EL (cell line): ENCODE data around the gene PPM1H.
"Not testable (repeated sequence)": the region's sequence is repeated elsewhere in the genome, so short reads cannot be mapped to it uniquely, and the experiment has no call there.

Experiments used
- DNase-seq: peaks from one replicate; pipeline ENCODE4 v3.0.0-alpha.2; 2016

The PPM1H gene

DNA sequence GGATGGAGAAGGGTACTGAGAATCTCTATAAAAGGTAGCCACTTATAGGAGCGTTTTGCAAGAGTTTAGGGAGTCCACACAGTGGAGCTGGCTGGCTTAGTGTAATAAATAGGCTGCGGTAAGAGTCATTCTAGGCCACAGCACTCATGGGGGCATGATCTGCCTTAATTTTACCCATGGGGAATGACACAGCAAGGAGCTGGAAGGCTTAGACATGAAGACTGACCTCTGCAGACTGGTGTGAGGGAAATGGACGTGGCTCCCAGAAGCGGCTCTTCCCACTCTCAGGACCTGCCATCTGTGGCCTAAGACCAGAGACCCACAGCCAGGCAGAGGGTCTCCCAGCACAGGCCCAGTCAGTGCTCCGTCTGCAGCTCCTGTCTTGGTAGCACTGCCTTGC, 173.3 kb downstream of the PPM1H start:
- DNase-seq = no peak

- DNase-seq = no peak
Measured at GRCh38 chr12:62760779-62761178, 174.2 kb downstream of the PPM1H start.

- DNase-seq = not testable (repeated sequence)
Measured at GRCh38 chr12:62760341-62760740, 174.6 kb downstream of the PPM1H start.

DNA sequence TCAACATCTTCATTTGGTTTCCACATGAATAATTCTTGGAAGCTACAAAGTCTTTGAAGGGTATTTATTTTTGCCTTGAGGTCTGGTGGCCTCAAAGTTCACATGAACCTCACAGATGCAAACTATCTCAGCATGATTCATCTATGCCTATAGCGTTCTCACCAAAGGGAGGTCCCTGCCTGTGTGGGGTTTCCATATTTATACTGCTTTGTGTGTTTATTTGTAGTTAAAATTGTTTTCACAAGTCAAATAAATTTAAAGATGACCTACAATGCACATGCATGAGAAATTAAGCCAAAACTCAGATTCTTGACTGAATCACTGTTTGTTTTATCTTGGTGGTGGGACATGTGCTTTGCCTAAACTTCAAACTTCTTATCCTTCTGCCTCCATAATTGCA, 176.7 kb downstream of the PPM1H start:
- DNase-seq = peak; percentile 74

GRCh38 chr12:62757048-62757447, 177.9 kb downstream of the PPM1H start:
- DNase-seq = no peak

DNA sequence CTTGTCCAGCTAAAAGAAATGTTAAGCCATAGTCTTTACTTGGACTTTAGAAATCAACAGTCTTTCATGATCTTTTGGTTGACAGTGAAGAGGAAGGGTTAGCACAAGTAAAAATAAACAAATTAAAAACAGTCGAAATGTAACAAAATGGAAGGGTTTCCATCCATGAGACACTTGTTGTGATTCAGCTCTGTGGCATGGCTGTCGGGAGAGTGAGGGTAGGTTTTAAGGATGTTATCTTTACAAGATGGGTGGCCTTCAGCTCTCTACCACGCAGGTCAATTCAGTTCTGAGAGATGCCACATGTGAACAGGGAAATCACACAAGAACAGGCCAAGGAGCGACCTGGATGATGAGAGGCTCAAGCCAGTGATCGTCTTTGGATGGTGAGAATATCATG, 180.2 kb downstream of the PPM1H start:
- DNase-seq = no peak

GRCh38 chr12:62751810-62752155, 183.2 kb downstream of the PPM1H start:
- DNase-seq = no peak

- no peak for DNase-seq
Measured at GRCh38 chr12:62750941-62751809, 183.8 kb downstream of the PPM1H start.

DNA sequence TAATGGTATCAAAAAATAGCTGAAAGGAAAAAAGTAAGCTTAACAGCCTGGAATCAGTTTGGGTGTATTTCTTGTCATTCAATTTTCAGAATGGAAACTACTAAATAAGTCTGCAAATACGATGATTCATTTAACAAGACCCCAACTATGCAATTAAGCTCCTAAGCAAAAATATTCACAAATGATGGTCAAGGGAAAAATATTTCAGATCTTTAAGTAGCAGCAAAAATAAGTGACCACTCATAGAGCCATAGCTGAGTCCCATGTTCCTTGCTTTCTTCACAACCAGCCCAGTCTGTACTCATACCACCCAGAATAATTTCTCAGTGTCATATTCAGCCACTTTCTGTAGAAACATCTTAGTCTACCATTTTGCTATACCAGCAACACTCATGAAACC, 185.4 kb downstream of the PPM1H start:
- DNase-seq = peak; percentile 37

DNA sequence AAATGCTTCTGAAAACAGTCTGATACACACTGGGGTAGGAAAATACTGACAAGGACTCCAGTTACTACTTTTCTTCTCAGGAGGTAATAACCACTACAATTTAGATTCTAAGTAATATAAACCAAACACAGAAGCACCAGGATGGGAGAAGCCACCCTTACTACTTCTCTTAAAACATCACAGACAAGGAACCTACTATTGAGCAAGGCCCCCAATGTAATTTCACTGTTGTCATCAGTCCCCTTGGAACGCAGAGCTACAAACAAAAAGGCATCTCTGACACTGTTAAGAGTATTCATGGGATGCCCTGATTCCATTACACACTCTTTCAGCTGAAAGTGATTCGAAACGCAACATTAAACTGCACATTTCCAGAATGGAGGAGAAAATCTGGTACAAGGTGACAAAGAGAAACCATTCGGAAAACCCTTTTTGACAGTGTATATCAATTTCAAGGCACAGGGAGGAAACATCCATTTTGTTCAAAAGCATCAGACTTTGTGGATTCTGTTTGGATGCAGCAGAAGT, 185.9 kb downstream of the PPM1H start:
- no peak for DNase-seq

DNA sequence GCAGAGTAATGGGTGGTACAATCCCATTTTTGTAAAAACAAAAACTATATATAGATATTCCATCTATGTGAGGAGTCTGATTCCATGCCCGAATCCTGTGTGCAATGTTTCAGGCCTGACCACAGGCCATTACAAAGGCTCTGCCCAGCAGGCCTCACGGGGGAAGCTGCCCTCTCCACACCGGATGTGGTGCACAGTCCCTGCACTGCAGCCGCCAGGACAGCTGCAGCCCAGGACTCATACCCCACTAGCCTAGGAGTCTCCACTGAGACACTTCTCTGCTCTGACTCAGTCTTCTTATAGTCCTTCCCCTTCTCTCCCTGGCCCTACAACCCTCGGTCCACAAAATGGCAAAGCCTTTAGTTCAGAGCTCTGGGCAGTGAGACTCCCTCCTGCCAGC, 190.4 kb downstream of the PPM1H start:
- peak; percentile 84 for DNase-seq

DNA sequence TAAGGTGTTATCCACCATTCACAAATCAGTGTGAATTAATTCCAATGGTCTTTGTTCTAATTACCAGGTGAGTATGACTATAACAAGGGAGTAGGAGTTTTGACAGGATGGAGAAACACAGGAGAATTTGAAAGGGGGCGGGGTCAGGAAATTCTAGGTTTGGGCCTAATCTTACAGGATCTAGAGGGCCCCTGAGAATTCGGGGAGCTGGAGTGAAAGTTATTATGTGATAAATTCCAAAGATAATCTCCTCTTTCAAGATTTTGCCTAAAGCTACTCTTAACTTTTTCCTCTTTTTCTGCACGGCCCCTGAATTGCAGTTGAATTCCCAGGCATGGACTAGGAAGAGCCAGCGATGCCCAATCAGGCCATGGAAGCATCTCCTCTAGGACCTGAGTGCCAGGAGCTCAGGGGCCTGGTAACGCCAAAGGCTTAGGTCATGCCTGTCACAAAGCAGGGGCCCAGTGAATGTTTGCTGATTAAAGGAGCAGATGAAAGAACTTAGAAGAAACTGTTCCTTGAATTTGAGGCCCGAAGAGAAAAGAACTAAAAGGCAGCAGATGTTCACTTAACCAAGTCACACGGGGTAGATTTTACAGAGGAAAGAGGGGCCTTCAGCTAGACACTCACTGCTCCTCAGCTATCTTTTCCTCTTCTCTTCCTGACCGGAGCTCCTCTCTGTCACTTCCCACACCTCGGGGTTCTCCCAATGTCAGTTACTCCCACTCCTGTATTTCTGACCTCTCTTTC, 195.5 kb downstream of the PPM1H start:
- DNase-seq = no peak

- DNase-seq = no peak
Measured at GRCh38 chr12:62738616-62739015, 196.3 kb downstream of the PPM1H start.

GRCh38 chr12:62738105-62738504, 196.8 kb downstream of the PPM1H start:
- DNase-seq = no peak

DNA sequence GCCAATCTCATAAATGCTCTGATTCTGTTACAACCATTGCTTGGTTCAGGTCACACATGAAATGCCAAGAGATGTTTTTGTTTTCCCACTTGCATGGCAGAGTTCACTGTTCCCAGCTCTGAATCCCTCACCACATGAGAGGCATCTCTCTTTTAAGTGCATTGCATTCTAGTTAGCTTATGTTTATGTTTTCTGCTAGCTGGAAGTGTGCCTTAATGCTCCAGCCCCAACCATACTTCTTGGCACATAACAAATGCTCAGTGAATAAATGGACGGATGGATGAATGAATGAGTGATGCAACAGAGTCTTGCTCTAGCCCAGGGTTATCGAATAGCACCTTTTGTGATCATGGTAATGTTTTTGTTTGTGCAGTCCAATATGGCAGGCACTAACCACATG, 197.3 kb downstream of the PPM1H start:
- DNase-seq = no peak

GRCh38 chr12:62737188-62737587, 197.8 kb downstream of the PPM1H start:
- DNase-seq = no peak

DNA sequence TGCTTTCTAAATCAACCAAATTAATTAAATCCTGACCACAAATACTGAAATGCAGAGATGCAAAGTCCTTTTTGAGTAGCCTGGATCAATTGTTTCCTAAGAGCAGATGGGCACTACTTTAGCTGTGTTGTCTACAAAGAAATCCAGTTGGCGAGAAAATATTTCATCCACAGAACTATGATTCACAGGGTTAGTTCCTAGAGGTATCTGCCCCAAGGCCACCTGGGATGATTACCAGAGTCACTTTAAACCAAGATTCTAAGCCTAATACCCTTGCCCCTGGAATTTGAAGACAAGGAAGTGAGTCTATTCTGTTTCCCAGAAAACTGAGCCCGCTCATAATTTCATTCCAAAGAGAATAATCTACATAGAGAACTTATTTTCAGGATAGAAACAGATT, 198.4 kb downstream of the PPM1H start:
- DNase-seq = peak; percentile 37

DNA sequence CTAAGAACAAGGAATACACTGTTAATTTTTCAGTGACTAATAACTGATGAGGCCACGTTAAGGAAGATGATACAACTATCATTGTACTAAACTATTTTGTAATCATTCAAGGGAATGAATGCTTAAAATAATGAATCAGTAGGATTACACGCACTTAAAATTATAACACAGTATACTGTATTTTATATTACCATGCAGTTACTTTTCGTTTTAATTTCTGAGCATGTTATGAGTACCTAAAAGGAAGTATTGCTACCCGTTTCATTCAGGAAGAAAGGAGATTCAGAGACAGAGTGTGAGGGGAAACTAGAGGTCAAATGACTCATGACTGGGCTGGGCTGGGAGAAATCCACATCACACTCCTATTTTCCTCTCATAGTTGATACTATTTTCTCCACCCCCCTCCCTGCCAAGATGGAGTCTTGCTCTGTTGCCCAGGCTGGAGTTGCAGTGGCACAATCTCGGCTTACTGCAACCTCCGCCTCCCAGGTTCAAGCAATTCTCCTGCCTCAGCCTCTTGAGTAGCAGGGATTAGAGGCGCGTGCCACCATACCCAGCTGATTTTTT, 202.0 kb downstream of the PPM1H start:
- DNase-seq = peak; percentile 82

- peak; percentile 61 for DNase-seq
Measured at GRCh38 chr12:62731055-62731820, 203.7 kb downstream of the PPM1H start.

- peak; percentile 68 for DNase-seq
Measured at GRCh38 chr12:62730649-62731048, 204.3 kb downstream of the PPM1H start.

DNA sequence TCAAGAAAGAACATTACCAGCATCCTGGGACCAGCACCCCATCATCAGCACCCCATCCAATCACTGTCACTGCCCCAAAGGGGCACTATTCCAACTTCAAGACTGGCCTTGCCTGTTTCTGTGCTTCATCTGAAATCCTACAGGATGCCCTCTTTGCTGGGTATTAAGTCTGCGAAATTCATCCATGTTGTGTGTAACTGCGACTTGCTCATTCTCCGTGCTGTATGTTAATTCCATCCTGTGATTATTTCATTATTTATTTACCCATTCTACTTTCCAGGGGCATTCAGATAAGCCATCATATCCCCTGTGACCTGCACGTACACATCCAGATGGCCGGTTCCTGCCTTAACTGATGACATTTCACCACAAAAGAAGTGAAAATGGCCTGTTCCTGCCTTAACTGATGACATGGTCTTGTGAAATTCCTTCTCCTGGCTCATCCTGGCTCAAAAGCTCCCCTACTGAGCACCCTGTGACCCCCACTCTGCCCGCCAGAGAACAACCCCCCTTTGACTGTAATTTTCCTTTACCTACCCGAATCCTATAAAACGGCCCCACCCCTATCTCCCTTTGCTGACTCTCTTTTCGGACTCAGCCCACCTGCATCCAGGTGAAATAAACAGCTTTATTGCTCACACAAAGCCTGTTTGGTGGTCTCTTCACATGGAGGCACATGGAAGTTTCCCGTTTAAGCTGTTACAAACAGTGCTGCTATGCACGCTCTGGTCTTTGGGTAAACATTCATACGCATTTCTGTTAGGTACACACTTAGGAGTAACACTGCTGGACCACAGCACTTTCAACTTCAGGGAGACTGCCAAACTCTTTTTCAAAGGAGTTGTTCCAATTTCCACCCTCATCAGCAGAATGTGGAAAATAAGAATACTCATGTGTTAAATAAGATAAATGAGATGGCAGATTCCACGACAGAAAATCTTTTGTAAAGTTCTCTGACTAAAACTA, 205.1 kb downstream of the PPM1H start:
- DNase-seq = not testable (repeated sequence)

DNA sequence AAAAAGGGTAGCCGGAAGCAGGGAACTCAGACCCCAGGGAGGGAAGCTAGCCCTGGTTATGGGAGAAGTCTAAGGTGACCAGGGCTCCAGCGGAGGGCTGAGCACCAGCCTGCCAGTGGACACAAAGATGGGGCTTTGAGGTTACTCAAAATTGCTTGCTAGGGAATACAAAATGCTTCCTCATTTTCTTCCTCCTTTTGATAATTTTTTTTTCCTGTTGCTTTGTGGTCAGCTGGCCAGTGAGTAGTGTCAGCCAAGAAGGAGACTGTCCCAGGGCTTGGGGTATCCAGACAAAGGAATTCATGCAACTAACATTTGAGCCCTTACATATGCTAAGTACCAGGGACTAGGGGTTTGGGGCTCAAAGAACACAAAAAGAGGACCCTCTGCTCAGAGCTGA, 206.2 kb downstream of the PPM1H start:
- DNase-seq = no peak
